SH-SY5Y (cell line): ENCODE data around the gene KIF17.

Experiments used
- GATA2 ChIP-seq: IDR thresholded peaks from 2 replicates; pipeline ENCODE4 v1.6.1; 2011; ENCODE audit warnings: mild to moderate bottlenecking, low read depth, low read length
- GATA3 ChIP-seq: IDR thresholded peaks from 2 replicates; pipeline ENCODE4 v1.6.1; 2011; ENCODE audit warnings: low read depth, mild to moderate bottlenecking, low read length, moderate library complexity

KIF17 gene

GRCh38 chr1:20723537-20724363 lies 5.9 kb upstream of the KIF17 start:
- TF ChIP-seq GATA3 (no peak), GATA2 (no peak)

GRCh38 chr1:20723159-20723536 lies 5.3 kb upstream of the KIF17 start:
- TF ChIP-seq GATA2 (no peak), GATA3 (no peak)

GRCh38 chr1:20721117-20722061 lies 3.6 kb upstream of the KIF17 start:
- no peak for TF ChIP-seq GATA2
- no peak for TF ChIP-seq GATA3

- TF ChIP-seq GATA3 (no peak), GATA2 (no peak)
Measured at GRCh38 chr1:20720631-20721091, 2.9 kb upstream of the KIF17 start.

- TF ChIP-seq GATA2 (no peak), GATA3 (no peak)
Measured at GRCh38 chr1:20719871-20720620, 2.2 kb upstream of the KIF17 start.

GRCh38 chr1:20719261-20719660 lies 1.5 kb upstream of the KIF17 start:
- TF ChIP-seq GATA2 (no peak), GATA3 (no peak)

- TF ChIP-seq GATA3 (no peak), GATA2 (no peak)
Measured at GRCh38 chr1:20716232-20716631, 1.6 kb downstream of the KIF17 start.

- TF ChIP-seq GATA3 = no peak
- TF ChIP-seq GATA2 = no peak
Measured at GRCh38 chr1:20715406-20715805, 2.4 kb downstream of the KIF17 start.

- TF ChIP-seq GATA2 (no peak), GATA3 (no peak)
Measured at GRCh38 chr1:20713440-20713839, 4.4 kb downstream of the KIF17 start.

- TF ChIP-seq GATA2 = no peak
Measured at GRCh38 chr1:20712215-20712577, 5.6 kb downstream of the KIF17 start.

GRCh38 chr1:20711285-20712214 lies 6.3 kb downstream of the KIF17 start:
- TF ChIP-seq GATA2 = no peak
- TF ChIP-seq GATA3 = no peak

GRCh38 chr1:20710469-20711284 lies 7.1 kb downstream of the KIF17 start:
- TF ChIP-seq GATA2 (no peak), GATA3 (no peak)

- no peak for TF ChIP-seq GATA3
- no peak for TF ChIP-seq GATA2
Measured at GRCh38 chr1:20709868-20710267, 7.9 kb downstream of the KIF17 start.
